Neural progenitor cell (in vitro differentiated cells): Measurements from ENCODE around the gene ASPHD2.

Experiments used
- CTCF ChIP-seq: fragments of 200-600 bp; sonication (generic); IDR thresholded peaks from 2 replicates; pipeline ENCODE4 v1.5.1; 2017; ENCODE audit warnings: antibody characterized with exemption, mild to moderate bottlenecking
- EZH2 ChIP-seq: fragments of 200-600 bp; sonication (generic); IDR thresholded peaks from 2 replicates; pipeline ENCODE4 v1.6.1; 2017; ENCODE audit warnings: antibody characterized with exemption, mild to moderate bottlenecking, moderate library complexity
- EZH2phosphoT487 ChIP-seq: fragments of 200-600 bp; sonication (generic); IDR thresholded peaks from 2 replicates; pipeline ENCODE4 v1.6.1; 2017; ENCODE audit warnings: antibody characterized with exemption

GRCh38 chr22:26481112-26481693 lies 52.1 kb downstream of the ASPHD2 start:
- no peak for TF ChIP-seq CTCF
- no peak for TF ChIP-seq EZH2
- TF ChIP-seq EZH2phosphoT487, result no peak
